ENCODE data around the gene GSG1L.
"Not testable (repeated sequence)": the region's sequence is repeated elsewhere in the genome, so short reads cannot be mapped to it uniquely, and the experiment has no call there.

GSG1L gene

DNA sequence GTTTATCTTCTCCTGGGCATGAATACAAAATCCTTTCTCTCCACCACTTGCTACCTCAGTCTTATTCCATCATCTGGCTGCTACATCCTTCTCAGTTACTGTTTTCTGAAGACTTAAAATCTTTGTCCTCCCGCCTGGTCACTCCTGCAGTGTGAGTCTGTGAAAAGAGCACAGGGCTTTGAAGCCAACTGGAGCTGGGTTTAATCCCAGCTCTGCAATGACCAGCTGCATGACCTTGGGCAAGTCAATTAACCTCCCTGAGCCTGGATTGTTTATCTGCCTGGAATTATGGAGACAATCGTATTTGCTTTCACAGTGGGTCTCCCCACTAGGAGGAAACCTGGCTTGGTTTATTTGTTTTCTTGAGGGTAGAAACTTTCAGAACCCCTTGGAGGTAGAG, 183.2 kb downstream of the GSG1L start:
- DNase-seq = no peak

DNA sequence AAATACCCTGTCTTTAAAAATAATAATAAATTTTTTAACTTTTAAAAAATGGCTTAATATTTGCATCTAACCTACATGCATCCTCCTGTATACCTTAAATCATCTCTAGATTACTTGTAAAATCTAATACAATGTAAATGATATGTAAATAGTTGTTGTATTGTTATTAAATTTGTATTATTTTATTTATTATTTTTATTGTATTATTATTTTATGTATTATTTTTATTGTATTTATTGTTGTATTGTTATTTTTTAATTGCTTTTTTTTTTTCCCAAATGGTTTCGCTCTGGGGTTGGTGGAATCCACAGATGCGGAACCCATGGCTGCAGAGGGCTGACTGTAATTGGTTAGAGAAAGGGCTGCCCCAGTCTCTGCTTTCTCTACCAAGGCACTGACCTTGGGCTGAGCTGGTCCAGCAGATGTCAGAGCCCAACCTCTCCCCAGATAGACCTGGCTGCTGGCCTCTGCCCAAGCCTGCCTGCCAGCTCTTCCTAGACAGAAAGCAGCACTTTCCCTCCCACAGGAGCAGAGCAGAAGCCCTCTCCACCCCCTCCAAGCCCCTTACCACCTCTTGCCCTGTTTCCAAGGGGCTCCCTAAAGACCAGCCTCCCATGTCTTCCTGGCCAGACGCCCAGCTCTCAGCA, 183.8 kb downstream of the GSG1L start:
- no peak for DNase-seq

DNA sequence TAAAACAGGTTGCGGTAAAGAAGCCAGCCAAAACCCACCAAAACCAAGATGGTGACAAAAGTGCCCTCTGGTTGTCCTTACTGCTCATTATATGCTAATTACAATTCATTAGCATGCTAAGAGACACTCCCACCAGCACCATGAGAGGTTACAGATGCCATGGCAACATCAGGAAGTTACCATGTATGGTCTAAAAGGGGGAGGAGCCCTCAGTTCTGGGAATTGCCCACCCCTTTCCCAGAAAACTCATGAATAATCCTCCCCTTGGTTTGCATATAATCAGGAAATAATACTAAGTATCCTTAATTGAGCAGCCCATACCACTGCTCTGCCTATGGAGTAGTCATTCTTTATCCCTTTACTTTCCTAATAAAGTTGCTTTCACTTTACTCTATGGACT, 190.9 kb downstream of the GSG1L start:
- DNase-seq = not testable (repeated sequence)

DNA sequence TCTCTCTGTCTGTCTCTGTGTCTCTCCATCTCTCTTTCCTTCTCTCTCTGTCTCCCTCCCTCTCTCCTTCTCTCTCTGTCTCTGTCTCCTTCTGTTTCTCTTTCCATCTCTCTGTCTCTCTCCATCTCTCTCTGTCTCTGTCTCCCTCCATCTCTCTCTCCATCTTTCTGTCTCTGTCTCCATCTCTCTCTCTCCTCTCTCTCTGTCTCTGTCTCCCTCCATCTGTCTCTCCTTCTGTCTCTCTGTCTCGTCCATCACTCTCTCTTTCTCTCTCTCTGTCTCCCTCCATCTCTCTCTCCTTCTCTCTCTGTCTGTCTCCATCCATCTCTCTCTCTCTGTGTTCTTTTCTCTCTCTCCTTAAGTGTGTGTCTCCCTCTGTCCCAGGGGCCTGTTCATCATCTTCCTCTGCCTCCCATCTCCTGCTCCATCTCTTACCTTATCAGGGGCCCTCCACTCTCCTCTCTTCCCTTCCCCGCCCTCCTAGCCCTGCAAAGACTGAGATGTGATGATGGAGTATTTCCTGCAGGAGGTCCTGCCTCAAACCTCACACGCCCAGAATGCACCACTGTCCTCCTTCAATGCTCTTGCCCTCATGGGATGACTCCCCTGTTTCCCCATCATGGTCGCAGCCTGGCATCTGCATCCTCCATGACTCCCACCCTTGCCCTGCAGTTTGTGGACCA, 193.3 kb downstream of the GSG1L start:
- DNase-seq = no peak

DNA sequence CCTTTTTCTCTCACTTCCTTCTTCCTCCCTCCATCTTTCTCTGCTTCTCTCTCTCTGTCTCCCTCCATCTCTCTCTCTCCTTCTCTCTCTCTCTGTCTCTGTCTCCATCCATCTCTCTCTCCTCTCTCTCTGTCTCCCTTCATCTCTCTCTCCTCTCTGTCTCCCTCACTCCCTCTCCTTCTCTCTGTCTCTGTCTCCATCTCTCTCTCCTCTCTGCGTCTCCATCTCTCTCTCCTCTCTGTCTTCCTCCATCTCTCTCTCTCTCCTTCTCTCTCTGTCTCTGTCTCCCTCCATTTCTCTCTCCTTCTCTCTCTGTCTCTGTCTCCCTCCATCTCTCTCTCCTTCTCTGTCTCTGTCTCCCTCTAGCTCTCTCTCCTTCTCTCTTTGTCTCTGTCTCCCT, 194.1 kb downstream of the GSG1L start:
- DNase-seq = no peak

DNA sequence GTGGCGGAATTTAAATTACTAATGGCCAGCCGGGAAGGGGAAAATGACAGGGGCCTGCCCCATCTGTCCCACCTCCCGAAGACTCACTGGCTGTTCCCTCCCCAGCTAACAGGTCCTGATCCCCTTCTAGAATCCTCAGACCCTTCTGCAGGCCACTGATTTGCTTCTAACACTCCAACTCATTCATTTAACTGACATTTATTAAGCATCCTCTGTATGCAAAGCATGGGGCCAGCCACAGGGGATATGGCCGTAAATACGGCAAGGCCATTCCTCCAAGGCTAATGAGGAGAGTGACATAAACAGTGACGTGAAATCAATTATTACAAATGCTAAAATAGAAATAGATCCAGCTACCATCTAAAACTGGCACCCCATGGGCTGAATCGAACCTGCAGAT, 195.3 kb downstream of the GSG1L start:
- no peak for DNase-seq

DNA sequence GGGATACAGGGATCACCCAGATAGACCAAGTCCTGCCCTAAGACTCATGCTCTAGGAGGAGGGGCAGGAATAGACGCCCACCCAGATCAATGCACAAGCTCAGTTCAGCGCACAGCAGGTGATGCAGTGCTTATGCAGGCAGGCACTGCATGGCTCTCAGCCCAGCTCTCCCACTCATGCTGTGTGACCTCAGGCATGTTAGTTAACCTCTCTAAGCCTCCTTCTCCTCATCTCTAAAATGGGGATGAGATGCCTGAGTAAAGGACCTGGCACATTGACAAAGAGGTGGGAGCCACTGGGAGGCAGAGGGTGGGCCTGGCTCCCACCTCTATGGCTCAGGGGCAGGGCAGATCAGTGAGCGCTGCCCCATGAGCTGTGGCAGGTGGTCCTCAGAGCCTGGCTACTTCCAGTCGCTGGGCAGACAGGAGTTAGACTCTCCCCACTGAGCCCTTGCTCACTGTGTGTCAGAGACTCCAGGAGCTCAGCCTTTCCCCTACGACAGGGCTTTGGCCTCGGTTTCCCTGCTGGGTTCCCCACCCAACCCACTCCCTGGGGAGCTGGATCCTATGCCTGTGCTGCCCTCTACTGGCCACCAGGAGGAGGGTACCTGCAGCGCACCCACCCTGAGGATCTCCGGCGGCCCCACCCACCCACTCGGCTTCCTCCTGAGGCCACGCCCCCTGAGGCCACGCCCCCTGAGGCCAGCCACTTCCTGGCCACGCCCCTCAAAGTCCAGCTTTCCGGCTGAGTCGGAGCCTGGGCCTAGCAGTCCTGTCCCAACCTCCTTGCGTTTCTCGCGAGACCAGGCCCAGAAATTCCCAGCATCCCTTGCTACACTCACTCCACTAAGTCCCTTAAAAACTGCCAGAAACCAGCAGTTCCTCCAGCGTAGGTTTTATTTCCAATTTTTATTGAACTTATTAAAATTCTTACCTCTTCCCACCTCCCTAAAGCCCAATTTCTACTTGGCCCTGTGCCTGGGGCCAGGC, 196.1 kb downstream of the GSG1L start:
- peak; percentile 47 for DNase-seq

DNA sequence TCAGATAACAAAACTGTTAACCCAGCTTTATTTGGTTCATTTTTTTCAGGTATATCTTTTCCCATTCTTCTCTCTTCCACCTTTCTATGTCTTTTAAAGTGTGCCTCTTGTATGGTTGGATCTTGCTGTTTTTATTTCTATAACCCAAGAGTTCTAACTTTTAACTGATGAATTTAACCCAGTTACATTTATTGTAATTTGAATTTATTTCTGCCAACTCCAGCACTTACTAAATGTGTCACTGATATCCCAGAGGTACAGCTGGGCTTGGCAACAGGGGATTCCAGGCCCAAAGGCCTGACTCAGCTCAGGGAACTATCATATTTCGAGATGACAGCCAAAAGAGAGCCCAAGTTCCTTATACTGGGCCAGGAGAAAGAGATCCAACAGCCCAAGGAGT, 200.1 kb downstream of the GSG1L start:
- DNase-seq = no peak

DNA sequence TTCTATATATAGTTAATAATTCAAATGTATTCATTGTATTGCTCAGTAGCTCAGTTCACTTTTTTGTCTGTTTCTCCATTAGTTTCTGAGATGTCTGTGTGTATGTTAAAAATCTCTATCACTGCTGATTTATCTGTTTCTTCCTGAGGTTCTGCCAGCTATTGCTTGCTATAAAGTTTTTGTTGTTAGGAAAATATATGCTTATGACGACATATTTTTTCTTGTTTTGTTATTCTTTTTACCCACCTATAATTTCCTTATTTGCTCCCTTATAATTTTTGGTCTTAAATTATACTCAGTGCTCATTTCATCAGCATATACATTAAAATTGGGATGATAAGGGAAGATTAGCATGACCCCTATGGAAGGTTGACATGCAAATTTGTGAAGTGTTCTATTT, 200.6 kb downstream of the GSG1L start:
- DNase-seq = no peak

DNA sequence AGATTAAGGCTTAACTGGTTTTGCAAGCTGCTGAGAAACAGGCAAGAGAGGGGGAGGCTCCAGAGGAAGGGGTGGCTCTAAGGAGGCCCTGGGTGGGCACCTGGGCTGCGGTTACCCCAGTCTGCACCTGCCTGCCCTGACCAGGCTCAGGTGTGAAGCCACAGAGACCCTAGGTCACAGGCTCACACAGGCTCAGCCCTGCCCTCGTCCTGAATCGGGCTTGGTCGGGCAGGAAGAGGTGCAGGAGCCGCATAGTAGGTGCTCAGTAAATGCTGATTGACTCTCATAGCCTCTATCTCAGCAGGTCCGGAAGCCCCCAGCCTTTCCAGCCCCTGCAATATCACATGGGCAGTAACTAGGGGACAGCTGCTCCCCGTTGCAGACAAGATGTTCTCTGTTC, 203.4 kb downstream of the GSG1L start:
- no peak for DNase-seq

DNA sequence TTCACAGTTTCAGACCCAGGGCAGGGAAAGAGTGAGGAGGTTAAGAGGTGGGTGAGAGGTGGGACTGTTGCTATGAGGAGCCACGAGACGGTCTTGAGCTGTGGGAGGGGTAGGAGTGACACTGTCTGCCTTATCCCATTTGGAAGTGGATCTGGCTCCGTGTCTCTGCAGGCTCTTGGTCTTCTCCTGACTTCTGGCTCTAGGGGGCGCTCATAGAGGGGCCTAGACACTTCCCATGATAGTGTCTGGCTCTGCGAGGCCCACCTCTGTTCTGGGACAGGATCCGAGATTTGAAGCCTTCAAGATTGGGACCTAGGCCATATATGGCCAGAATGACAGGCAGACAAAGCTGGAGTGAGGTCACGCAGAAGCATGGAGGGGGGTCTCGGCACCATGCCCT, 204.5 kb downstream of the GSG1L start:
- no peak for DNase-seq

DNA sequence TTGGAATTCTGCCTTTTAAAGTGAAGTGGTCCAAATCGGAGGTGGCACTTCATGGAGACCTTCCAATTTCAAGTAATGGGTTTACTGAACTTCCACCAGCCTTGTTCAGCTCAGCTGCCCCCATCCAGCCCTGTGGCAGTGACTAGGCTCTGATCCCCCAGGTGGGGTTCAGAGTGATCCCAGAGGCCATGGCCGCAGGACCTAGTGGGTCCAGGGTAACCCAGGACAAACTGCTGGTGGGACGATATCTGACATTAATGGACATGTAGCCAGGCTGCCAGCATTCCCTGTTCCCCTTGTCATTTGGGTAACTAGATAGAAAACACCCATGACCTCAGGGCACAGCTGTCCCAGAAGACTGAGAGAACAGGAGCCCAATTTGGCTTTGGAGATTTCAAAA, 209.9 kb downstream of the GSG1L start:
- DNase-seq = no peak

DNA sequence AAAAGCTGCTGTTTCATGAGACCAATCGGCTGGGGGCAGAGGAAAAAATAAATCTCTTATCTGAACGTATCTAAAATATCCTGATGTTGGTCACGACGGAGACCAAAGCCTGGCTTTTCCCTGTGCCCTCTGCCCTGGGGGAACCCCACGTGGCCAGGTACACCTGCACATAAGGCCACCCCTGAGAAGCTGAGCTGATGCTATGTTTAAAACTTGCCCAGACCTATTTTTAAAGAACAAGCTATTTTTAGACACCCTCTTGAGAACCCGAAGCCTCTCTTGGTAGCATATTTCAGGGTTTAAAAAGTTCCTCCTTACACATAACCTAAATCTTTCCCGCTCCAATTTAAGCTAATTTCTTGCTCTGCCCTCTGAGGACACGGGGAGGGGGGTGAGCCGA, 210.4 kb downstream of the GSG1L start:
- no peak for DNase-seq

DNA sequence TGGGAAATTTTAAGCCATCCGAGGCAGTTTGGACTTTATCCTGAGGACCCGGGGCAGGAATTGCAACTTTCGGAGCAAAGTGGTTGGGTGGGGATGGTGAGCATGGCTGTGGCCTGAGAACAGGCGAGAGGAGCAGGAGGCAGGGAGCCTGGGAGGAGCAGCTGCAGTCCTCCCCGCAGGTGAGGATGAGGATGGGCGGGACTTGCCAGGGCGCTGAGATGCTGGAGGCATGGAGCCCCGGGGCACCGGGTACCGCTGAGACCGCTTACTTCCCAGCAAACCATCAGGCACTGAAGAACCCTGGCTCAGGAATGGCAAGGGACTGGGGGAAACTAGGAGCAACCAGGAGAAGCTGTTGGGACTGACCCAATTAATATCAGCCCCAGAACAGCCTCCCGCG, 210.8 kb downstream of the GSG1L start:
- DNase-seq = no peak

DNA sequence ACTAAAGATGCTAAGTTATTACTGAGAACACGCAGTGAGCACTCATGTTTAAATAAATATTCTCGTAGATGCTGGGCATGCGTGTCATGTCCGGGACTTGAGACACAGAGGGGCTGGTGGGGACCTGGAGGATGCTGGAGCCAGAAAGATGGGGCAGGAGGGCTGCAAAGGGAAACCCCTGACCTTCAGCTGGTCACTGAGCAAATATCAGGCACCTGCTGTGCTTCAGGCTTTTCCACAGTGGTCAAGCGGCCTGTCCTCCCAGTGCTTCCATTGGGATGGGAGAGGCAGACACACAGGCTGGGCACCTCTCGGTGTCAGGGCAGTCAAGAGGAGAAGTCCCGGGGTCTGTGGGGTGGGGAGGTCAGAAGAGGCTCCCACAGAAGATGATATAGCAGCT, 211.4 kb downstream of the GSG1L start:
- no peak for DNase-seq

DNA sequence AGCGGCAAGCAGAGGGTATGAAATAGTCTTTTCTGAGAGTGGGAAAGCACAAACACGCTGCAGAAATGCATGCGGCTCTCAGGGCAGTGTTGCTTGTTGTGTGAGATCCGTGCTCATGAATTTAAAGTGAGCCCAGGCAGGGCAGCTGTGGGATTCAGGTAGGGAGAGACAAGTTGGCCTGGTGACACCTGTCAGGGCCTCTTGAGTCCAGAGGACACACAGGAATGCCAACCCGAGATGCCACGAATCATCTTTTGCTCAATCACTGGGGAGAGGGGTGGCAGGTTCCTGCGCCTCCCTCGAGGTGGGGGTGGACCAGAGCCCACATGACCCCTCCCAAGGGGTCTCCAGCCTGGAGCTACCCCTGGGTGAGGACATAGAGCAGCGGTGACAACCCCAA, 211.9 kb downstream of the GSG1L start:
- no peak for DNase-seq

DNA sequence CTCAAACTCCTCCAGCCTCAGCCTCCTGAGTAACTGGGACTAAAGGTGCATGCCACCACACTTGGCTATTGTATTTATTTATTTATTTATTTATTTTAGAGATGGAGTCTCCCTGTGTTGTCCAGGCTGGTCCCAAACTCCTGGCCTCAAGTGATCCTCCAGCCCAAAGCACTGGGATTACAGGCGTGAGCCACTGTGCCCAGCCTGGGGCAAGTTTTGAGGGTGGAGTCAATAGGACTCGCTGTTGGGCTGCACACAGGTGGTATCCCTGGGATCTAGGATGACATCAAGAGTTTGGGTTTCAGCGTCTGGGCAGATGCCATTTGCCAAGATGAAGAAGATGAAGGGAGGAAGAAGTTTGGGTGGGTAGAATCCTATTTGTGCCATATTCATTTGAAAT, 213.9 kb downstream of the GSG1L start:
- no peak for DNase-seq

DNA sequence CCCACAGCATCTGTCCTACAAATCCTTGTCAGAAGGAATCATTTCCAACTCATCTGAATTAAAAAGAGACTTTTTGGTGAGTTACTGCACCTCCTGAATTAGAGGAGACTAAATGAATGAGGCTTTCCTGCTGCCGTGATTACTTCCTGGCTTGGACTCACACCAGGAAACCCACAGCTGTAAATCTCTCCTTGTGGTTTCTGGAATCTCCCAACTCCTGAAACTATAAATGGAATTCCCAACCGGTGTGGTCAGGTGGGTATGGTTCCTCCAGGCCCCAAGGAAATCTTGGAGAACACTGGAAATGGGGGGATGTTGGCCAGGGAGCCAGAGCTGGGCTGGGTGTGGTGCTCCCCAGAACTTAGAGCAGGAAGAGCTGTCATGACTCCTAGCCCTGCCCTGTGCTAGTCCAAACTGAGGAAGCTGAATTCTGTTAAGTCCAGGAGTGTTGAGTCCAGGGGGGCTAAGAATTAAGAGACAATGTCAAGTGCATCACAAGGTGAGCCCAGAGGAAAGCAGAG, 216.4 kb downstream of the GSG1L start:
- no peak for DNase-seq

DNA sequence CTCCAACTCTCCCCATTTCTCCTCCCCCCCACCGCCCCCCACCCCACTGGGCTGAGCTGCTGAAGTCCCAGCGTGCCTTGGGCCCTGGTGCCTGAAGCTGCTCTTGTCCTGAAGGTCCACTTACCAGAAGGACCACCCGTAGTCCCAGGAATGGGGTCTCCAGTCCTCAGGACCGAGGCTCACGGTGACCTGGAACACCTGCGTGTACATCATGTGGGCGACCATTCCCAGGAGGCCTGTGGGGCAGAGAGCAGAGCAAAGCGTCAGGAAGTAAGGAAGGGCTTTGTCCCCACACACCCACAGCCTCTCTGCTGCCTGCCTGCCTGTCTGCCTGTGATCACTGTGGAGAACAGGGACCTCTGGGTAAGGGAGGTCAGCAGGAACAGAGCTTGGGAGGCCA, 218.7 kb downstream of the GSG1L start:
- DNase-seq = no peak

DNA sequence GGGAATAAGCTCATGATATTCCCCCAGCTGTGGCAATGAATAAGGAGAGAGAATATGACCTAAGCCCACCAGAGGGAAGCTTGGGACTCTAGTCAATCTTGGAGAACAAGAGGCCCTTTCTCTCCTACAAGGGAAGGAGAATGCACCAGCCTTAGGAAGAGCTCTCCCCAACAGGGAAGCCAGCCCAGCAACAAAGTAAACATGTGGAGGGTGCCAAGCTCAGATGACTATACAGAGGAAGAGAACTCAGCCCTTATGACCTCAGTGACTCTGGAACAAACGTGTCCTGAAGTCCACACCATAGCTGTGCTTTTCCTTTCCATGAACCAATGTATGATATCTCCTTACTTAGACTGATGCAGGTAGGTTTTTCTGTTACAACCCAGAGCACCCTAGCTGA, 219.7 kb downstream of the GSG1L start:
- DNase-seq = no peak

DNA sequence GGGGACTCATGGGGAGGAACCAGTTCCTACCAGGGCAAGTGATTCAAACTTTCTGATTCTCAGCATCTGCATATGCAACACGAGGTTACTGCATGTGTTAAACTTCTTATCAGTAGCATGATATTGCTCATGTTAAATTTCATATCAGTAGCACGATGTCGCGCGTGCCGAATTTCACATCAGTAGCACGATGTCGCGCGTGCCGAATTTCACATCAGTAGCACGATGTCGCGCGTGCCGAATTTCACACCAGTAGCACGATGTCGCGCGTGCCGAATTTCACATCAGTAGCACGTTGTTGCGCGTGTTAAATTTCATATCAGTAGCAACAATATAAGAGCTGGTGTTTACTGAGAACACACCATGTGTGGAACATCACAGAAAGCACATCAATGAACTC, 221.6 kb downstream of the GSG1L start:
- no peak for DNase-seq

DNA sequence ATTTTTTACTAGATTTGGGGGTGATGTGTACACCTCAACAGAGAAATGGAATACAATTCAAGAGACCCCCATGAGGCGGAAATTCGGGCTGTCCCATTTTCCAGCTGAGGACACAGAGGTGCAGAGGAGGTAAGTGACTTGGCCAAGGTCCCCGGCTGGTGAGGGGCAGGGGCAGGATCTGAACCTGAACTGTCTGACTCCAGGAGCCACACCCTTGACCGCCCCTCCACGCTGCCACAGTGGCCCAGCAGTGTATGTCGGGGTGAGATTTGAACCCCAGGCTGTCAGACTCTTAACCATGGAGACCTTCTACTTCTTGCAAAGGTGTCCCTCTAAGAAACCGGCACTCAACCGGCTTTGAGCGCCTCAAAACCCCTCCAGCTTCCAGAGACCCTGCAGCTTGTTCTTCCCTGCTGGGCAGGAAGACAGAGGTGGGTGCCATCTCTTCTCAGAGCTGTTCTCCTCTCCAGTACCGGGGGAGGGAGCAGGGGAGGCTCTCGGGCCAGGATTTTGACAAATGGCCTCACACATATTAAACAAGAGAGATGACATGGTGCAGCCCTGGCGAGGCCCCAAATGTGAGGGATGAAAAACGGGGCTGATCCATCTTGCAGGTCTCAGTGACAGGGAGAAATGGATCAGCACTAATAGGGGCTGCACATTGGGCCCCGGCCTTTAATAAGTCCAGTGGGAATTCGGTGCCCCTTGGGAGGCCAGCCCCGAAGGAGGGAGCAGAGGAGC, 222.3 kb downstream of the GSG1L start:
- no peak for DNase-seq

Data from stimulated activated CD4-positive, alpha-beta T cell treated with anti-CD3 and anti-CD28 coated beads, Interleukin-4, amount 100 ng/mL, for 24 hours (primary cell).